GM20000 (cell line): ENCODE data around the gene CSNK2A3.
"Not testable (repeated sequence)": the region's sequence is repeated elsewhere in the genome, so short reads cannot be mapped to it uniquely, and the experiment has no call there.

Source experiments
- DNase-seq: peaks from one replicate; pipeline ENCODE4 v3.0.0; 2012; ENCODE audit warnings: low spot score
- CTCF ChIP-seq: IDR thresholded peaks from 2 replicates; pipeline ENCODE4 v1.5.1; 2012; ENCODE audit warnings: mild to moderate bottlenecking, control low read depth; ENCODE audit errors: extremely low read depth, missing control alignments

Gene CSNK2A3

GRCh38 chr11:11352878-11353277 lies at the start of gene CSNK2A3:
Gene CSNK2A3 (minus strand): TSS chr11:11353250. CDS start chr11:11353119, 131 bp downstream.
- not testable (repeated sequence) for DNase-seq

GRCh38 chr11:11401960-11402535 lies 49.0 kb upstream of the CSNK2A3 start:
- TF ChIP-seq CTCF, result no peak
- no peak for DNase-seq

- no peak for TF ChIP-seq CTCF
- DNase-seq, result peak; percentile 23
These were observed 47.7 kb upstream of the CSNK2A3 start for GRCh38 chr11:11400635-11401232.

- DNase-seq, result no peak
- TF ChIP-seq CTCF, result no peak
These were observed 47.1 kb upstream of the CSNK2A3 start for GRCh38 chr11:11400121-11400520.

- DNase-seq, result no peak
- no peak for TF ChIP-seq CTCF
These were observed 44.7 kb upstream of the CSNK2A3 start for GRCh38 chr11:11397781-11398180.

- TF ChIP-seq CTCF, result no peak
- no peak for DNase-seq
These were observed 44.0 kb upstream of the CSNK2A3 start for GRCh38 chr11:11397036-11397415.

- no peak for DNase-seq
- no peak for TF ChIP-seq CTCF
These were observed 43.4 kb upstream of the CSNK2A3 start for GRCh38 chr11:11396301-11397035.
